ENCODE measurements around the gene CDC42EP5. TPM values are rescaled to one million over a fixed set of nuclear protein-coding genes. Genes with fewer than 3 reads are reported as not detected.

Gene CDC42EP5
- total and polyA plus RNA-seq, 4 donors, result 15.8 to 25.7 (median 21.3) TPM

DNA sequence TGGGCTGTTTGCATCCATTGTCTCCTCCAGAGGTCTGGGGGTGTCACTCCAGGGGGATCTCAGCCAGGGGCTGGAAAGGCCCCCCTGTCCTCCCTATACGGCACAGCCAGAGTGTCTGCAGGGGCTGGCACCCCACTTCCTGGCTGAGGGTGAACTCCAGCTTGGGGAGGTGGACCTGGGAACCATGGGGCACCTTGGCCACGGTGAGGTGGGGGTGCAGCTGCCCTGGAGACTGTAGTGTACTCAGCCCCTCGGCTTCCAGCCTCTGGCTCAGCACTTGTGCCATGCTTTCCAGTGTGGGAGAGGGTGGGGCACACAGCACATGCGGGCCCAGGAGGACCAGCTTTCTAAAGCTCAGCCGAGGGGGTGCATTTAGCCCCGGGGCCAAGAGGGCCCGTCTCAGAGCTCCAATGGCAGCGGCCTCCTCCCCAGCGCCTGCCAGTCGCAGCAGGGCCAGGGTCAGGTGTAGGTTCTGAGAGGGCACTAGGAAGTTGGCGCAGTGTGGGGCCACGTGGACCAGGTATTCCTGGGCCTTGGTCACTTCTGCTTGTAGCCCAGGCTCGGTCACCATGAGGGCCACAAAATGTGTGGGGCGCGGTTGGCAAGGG is 10.9 kb downstream of the CDC42EP5 start:
- ATAC-seq (ENCODE audit: insufficient read depth, low FRiP score) (no peak), DNase-seq (peak in 1 of 3 donors; percentile 23)
- Histone ChIP-seq H3K4me1 (ENCODE audit: control insufficient read depth in 5 of 5, insufficient read depth in 5 of 5, low read length in 5 of 5) (peaks cover 0 to 50% (median 13%) of the 10 kb centered on the region in 5 donors), H3K27me3 (ENCODE audit: control insufficient read depth in 3 of 3, insufficient read depth in 3 of 3, low read length in 2 of 3) (no peaks in the 10 kb centered on the region), H3K4me3 (peak overlapping the region; percentile 63), H3K27ac (ENCODE audit: low read depth in 1 of 2, low read length in 1 of 2) (peak overlapping the region; percentile 94 to 98), H3K9me3 (ENCODE audit: control insufficient read depth in 4 of 4, insufficient read depth in 3 of 4, low read length in 3 of 4) (no peaks in the 10 kb centered on the region), H3K9ac (ENCODE audit: insufficient read depth in 1 of 2, low read length in 2 of 2) (peak overlapping the region in 1 of 2 donors; percentile 42), H3K36me3 (ENCODE audit: control insufficient read depth in 4 of 4, insufficient read depth in 4 of 4, low read length in 4 of 4) (peaks cover 7 to 47% (median 27%) of the 10 kb centered on the region in 4 donors)
- 73 to 74% methylated on average over 15 of the region's 15 CpGs for WGBS, 2 donors
- TF ChIP-seq, protein P1, sequence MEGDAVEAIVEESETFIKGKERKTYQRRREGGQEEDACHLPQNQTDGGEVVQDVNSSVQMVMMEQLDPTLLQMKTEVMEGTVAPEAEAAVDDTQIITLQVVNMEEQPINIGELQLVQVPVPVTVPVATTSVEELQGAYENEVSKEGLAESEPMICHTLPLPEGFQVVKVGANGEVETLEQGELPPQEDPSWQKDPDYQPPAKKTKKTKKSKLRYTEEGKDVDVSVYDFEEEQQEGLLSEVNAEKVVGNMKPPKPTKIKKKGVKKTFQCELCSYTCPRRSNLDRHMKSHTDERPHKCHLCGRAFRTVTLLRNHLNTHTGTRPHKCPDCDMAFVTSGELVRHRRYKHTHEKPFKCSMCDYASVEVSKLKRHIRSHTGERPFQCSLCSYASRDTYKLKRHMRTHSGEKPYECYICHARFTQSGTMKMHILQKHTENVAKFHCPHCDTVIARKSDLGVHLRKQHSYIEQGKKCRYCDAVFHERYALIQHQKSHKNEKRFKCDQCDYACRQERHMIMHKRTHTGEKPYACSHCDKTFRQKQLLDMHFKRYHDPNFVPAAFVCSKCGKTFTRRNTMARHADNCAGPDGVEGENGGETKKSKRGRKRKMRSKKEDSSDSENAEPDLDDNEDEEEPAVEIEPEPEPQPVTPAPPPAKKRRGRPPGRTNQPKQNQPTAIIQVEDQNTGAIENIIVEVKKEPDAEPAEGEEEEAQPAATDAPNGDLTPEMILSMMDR (IDR thresholded peaks at IDR 0.05; ENCODE audit: control extremely low read depth, extremely low read depth), result no peak

DNA sequence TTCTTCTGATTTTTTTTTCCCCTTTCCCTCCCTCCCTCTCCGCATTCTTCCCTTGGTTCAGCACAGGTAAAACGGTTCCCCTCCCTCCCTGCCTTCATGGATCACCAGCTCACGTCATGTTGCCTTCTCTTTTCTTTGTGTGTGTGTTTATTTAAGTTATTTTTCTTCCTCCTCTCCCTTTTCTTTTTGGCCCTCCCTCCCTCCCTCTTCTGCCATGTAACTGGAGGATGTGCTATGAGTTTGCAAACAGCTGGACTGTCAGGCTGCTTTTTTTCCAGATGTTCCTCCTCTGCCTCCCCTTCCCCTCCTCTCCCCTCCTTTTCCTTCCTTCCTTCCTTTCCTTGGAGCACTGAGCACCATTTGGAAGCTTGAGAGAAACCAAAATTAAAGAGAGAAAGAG is 11.5 kb downstream of the CDC42EP5 start:
- no peaks in the 10 kb centered on the region for H3K27me3 ChIP-seq (ENCODE audit: control insufficient read depth in 3 of 3, insufficient read depth in 3 of 3, low read length in 2 of 3)
- H3K9ac ChIP-seq (ENCODE audit: insufficient read depth in 1 of 2, low read length in 2 of 2), result peak overlapping the region in 1 of 2 donors; percentile 27
- ATAC-seq (ENCODE audit: insufficient read depth, low FRiP score), result no peak
- TF ChIP-seq, protein P1 (IDR thresholded peaks at IDR 0.05; ENCODE audit: control extremely low read depth, extremely low read depth), result no peak
- 48 to 57% methylated on average over 3 of the region's 3 CpGs for WGBS, 2 donors
- no peaks in the 10 kb centered on the region for H3K9me3 ChIP-seq (ENCODE audit: control insufficient read depth in 4 of 4, insufficient read depth in 3 of 4, low read length in 3 of 4)
- DNase-seq, result peak; percentile 89 to 98 (median 95)
- H3K4me1 ChIP-seq (ENCODE audit: control insufficient read depth in 5 of 5, insufficient read depth in 5 of 5, low read length in 5 of 5), result peaks cover 0 to 50% (median 13%) of the 10 kb centered on the region in 5 donors
- peaks cover 12 to 53% (median 29%) of the 10 kb centered on the region in 4 donors for H3K36me3 ChIP-seq (ENCODE audit: control insufficient read depth in 4 of 4, insufficient read depth in 4 of 4, low read length in 4 of 4)
- no peak overlapping the region for H3K27ac ChIP-seq (ENCODE audit: low read depth in 1 of 2, low read length in 1 of 2)
- no peak overlapping the region for H3K4me3 ChIP-seq

- H3K9ac ChIP-seq (ENCODE audit: insufficient read depth in 1 of 2, low read length in 2 of 2), result peak overlapping the region in 1 of 2 donors; percentile 27
These were observed 11.9 kb downstream of the CDC42EP5 start for GRCh38 chr19:54461210-54461609.

More at GRCh38 chr19:54461210-54461609, 11.9 kb downstream of the CDC42EP5 start:
- H3K4me1 ChIP-seq (ENCODE audit: control insufficient read depth in 5 of 5, insufficient read depth in 5 of 5, low read length in 5 of 5), result peaks cover 0 to 50% (median 13%) of the 10 kb centered on the region in 5 donors
- H3K36me3 ChIP-seq (ENCODE audit: control insufficient read depth in 4 of 4, insufficient read depth in 4 of 4, low read length in 4 of 4), result peaks cover 15 to 57% (median 31%) of the 10 kb centered on the region in 4 donors
- H3K4me3 ChIP-seq, result no peak overlapping the region
- no peak for ATAC-seq (ENCODE audit: insufficient read depth, low FRiP score)
- no peaks in the 10 kb centered on the region for H3K27me3 ChIP-seq (ENCODE audit: control insufficient read depth in 3 of 3, insufficient read depth in 3 of 3, low read length in 2 of 3)
- DNase-seq, result no peak
- 70 to 78% methylated on average over 26 to 27 of the region's 27 CpGs for WGBS, 2 donors
- no peak overlapping the region for H3K27ac ChIP-seq (ENCODE audit: low read depth in 1 of 2, low read length in 1 of 2)
- TF ChIP-seq, protein P1 (IDR thresholded peaks at IDR 0.05; ENCODE audit: control extremely low read depth, extremely low read depth), result no peak
- H3K9me3 ChIP-seq (ENCODE audit: control insufficient read depth in 4 of 4, insufficient read depth in 3 of 4, low read length in 3 of 4), result no peaks in the 10 kb centered on the region
